Suprapubic skin (tissue), 4 donors: Measurements from ENCODE around the gene PRKD2. TPM values are rescaled to one million over a fixed set of nuclear protein-coding genes. Genes with fewer than 3 reads are reported as not detected.

Experiments
- DNase-seq, 2 donors: peaks; one replicate each; pipeline ENCODE4 v3.0.0-alpha.2; 2019; ENCODE audit warnings: low spot score in 2 of 2
- H3K27ac ChIP-seq: fragments of 200-600 bp; sonication (generic); one replicate; pipeline ENCODE4 v1.5.1; 2019
- H3K27me3 ChIP-seq: fragments of 200-600 bp; sonication (generic); one replicate; pipeline ENCODE4 v1.5.1; 2019
- H3K36me3 ChIP-seq: fragments of 200-600 bp; sonication (generic); one replicate; pipeline ENCODE4 v1.5.1; 2019
- H3K4me1 ChIP-seq: fragments of 200-600 bp; sonication (generic); one replicate; pipeline ENCODE4 v1.5.1; 2019
- H3K4me3 ChIP-seq: fragments of 200-600 bp; sonication (generic); one replicate; pipeline ENCODE4 v1.5.1; 2019; ENCODE audit warnings: mild to moderate bottlenecking
- H3K9me3 ChIP-seq: fragments of 200-600 bp; sonication (generic); one replicate; pipeline ENCODE4 v1.5.1; 2019
- CTCF ChIP-seq, 2 donors: fragments of 200-600 bp in 1 of 2; fragments of 450-650 bp in 1 of 2; sonication (generic) in 1 of 2; IDR thresholded peaks; one replicate each; pipeline ENCODE4 v1.5.1; 2016 to 2019; ENCODE audit warnings: antibody characterized with exemption in 2 of 2, mild to moderate bottlenecking in 1 of 2, moderate library complexity in 1 of 2
- EP300 ChIP-seq: sonication (generic); formaldehyde crosslinking; IDR thresholded peaks from one replicate; pipeline ENCODE4 v1.6.1; 2017; ENCODE audit warnings: antibody characterized with exemption
- POLR2A ChIP-seq, 2 donors: fragments of 450-650 bp; IDR thresholded peaks; one replicate each; pipeline ENCODE4 v1.6.1; 2017; ENCODE audit warnings: antibody characterized with exemption in 2 of 2, mild to moderate bottlenecking in 2 of 2, moderate library complexity in 2 of 2
- POLR2AphosphoS5 ChIP-seq, 3 donors: sonication (generic); formaldehyde crosslinking; IDR thresholded peaks; one replicate each; pipeline ENCODE4 v1.6.1; 2017; ENCODE audit warnings: antibody characterized with exemption in 3 of 3
- WGBS: methylation state at CpG from one replicate; pipeline ENCODE4 v1.1.5; 2018; 5-methylcytosine and 5-hydroxymethylcytosine counted together
- total RNA-seq, 4 donors: library from RNA; depleted of rRNA; stranded (reverse); fragments of >200 nt; gene quantifications; one replicate each; pipeline ENCODE4 v1.1.0, GENCODE V29; 2016

Gene PRKD2
- total RNA-seq, 4 donors from 2014 or later = 51.5 to 136 (median 61.2) TPM

GRCh38 chr19:46732172-46732938, 15.4 kb upstream of the PRKD2 start:
- H3K36me3 ChIP-seq = peaks cover 92% of the 10 kb centered on the region
- no peaks in the 10 kb centered on the region for H3K9me3 ChIP-seq
- no peak for DNase-seq
- H3K4me3 ChIP-seq = no peak overlapping the region
- H3K27ac ChIP-seq = no peak overlapping the region
- TF ChIP-seq EP300 (no peak), POLR2AphosphoS5 (IDR thresholded peaks at IDR 0.05) (no peak), CTCF (IDR thresholded peaks at IDR 0.05) (no peak), POLR2A (IDR thresholded peaks at IDR 0.05) (no peak)
- WGBS = 81% methylated on average over 23 of the region's 28 CpGs
- peaks cover 30% of the 10 kb centered on the region for H3K4me1 ChIP-seq
- no peaks in the 10 kb centered on the region for H3K27me3 ChIP-seq

GRCh38 chr19:46731584-46731983, 14.7 kb upstream of the PRKD2 start:
- 81% methylated on average over 14 of the region's 14 CpGs for WGBS
- Histone ChIP-seq H3K4me3 (no peak overlapping the region), H3K36me3 (peaks cover 92% of the 10 kb centered on the region), H3K4me1 (peaks cover 30% of the 10 kb centered on the region), H3K27me3 (no peaks in the 10 kb centered on the region), H3K9me3 (no peaks in the 10 kb centered on the region), H3K27ac (peak overlapping the region; percentile 17)
- DNase-seq = no peak
- no peak for TF ChIP-seq POLR2AphosphoS5 (IDR thresholded peaks at IDR 0.05)
- TF ChIP-seq CTCF (IDR thresholded peaks at IDR 0.05) = no peak
- TF ChIP-seq EP300 = no peak
- no peak for TF ChIP-seq POLR2A (IDR thresholded peaks at IDR 0.05)

- H3K9me3 ChIP-seq = no peaks in the 10 kb centered on the region
- peaks cover 95% of the 10 kb centered on the region for H3K36me3 ChIP-seq
- no peaks in the 10 kb centered on the region for H3K27me3 ChIP-seq
- no peak for TF ChIP-seq CTCF (IDR thresholded peaks at IDR 0.05)
- no peak for TF ChIP-seq POLR2A (IDR thresholded peaks at IDR 0.05)
- no peak for TF ChIP-seq EP300
- TF ChIP-seq POLR2AphosphoS5 (IDR thresholded peaks at IDR 0.05) = no peak
- H3K4me1 ChIP-seq = peaks cover 30% of the 10 kb centered on the region
- DNase-seq = no peak
- no peak overlapping the region for H3K4me3 ChIP-seq
- H3K27ac ChIP-seq = peak overlapping the region; percentile 17
- 61% methylated on average over 6 of the region's 14 CpGs for WGBS
Observed at GRCh38 chr19:46731007-46731501, 14.1 kb upstream of the PRKD2 start.

- H3K4me3 ChIP-seq = no peak overlapping the region
- WGBS = 92% methylated on average over 14 of the region's 14 CpGs
Observed at GRCh38 chr19:46730595-46730994, 13.7 kb upstream of the PRKD2 start.

More at GRCh38 chr19:46730595-46730994, 13.7 kb upstream of the PRKD2 start:
- H3K9me3 ChIP-seq = no peaks in the 10 kb centered on the region
- H3K27me3 ChIP-seq = no peaks in the 10 kb centered on the region
- H3K36me3 ChIP-seq = peaks cover 95% of the 10 kb centered on the region
- peaks cover 30% of the 10 kb centered on the region for H3K4me1 ChIP-seq
- TF ChIP-seq EP300 (no peak), POLR2A (IDR thresholded peaks at IDR 0.05) (no peak), POLR2AphosphoS5 (IDR thresholded peaks at IDR 0.05) (no peak), CTCF (IDR thresholded peaks at IDR 0.05) (no peak)
- H3K27ac ChIP-seq = no peak overlapping the region
- no peak for DNase-seq
